Measurements from ENCODE around the gene SMYD2. TPM values are rescaled to one million over a fixed set of nuclear protein-coding genes. Genes with fewer than 3 reads are reported as not detected.

The SMYD2 gene
- total and polyA plus RNA-seq, 2 experiments from 2014 or later = 3.6 to 5.9 TPM

DNA sequence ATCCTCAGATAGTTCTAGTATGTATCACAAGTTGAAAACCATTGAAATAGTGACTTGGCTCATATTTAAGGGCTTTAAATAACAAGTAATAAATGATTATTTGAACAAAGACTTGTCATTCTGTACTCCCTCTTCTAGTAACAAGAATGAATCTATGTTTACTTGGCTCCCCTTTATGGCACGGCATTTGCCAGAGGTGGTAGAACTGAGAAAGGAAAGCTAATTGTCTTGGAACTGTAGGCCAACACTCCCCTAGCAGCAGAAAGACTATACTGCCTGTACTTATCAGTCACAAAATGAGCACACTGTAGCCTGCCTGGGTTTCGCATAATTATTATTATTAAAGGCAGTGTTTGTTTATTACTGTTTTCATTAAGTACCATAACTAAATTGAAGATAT is 29.6 kb upstream of the SMYD2 start:
- DNase-seq (ENCODE audit: low spot score) (no peak), ATAC-seq (no peak)
- no peak overlapping the region for H3K4me3 ChIP-seq
- H3K27ac ChIP-seq (ENCODE audit: low read depth) = no peak overlapping the region
- Mint-ChIP-seq H3K9me3 (peaks cover 6% of the 10 kb centered on the region; the same call in 2 of the 3 replicates), H3K4me3 (no peak overlapping the region), H3K27me3 (ENCODE audit: insufficient read depth, low read depth, poor library complexity) (peaks cover 2% of the 10 kb centered on the region), H3K36me3 (ENCODE audit: low read depth) (no peaks in the 10 kb centered on the region), H3K4me1 (peaks cover 16% of the 10 kb centered on the region), H3K27ac (no peak overlapping the region)
- no peaks in the 10 kb centered on the region for H3K9me2 ChIP-seq (ENCODE audit: insufficient read depth)
- H4K20me1 ChIP-seq (replicated peaks; ENCODE audit: insufficient read depth) = no peaks in the 10 kb centered on the region
- H3K36me3 ChIP-seq (ENCODE audit: insufficient read depth) = no peaks in the 10 kb centered on the region
- no peak overlapping the region for H3K4me2 ChIP-seq
- no peak overlapping the region for H2AFZ ChIP-seq
- H3F3A ChIP-seq (replicated peaks; ENCODE audit: low read depth) = no peaks in the 10 kb centered on the region
- H3K4me1 ChIP-seq (ENCODE audit: insufficient read depth) = peaks cover 14% of the 10 kb centered on the region
- TF ChIP-seq CREB1 (CRISPR knock-in tag; IDR thresholded peaks at IDR 0.05; ENCODE audit: low read depth) = no peak
- TF ChIP-seq ETS1 (IDR thresholded peaks at IDR 0.05) = no peak
- TF ChIP-seq EZH2 (IDR thresholded peaks at IDR 0.05; ENCODE audit: low read depth, unreplicated experiment) = no peak
- TF ChIP-seq POLR2AphosphoS5 (IDR thresholded peaks at IDR 0.05; ENCODE audit: low read depth) = no peak
- TF ChIP-seq CTCF (conservative IDR thresholded peaks at IDR 0.05; ENCODE audit: low read depth in 2 of 2) = no peak
- TF ChIP-seq NANOG (IDR thresholded peaks at IDR 0.05; ENCODE audit: borderline replicate concordance) = no peak
- TF ChIP-seq ZNF331 (CRISPR knock-in tag; IDR thresholded peaks at IDR 0.05; ENCODE audit: low read depth) = no peak
- TF ChIP-seq ZNF114 (CRISPR knock-in tag; IDR thresholded peaks at IDR 0.05) = no peak
- TF ChIP-seq EZH2phosphoT487 (IDR thresholded peaks at IDR 0.05; ENCODE audit: unreplicated experiment) = no peak
- no peak for TF ChIP-seq STAT1 (IDR thresholded peaks at IDR 0.05; ENCODE audit: unreplicated experiment)
- TF ChIP-seq, protein P1, sequence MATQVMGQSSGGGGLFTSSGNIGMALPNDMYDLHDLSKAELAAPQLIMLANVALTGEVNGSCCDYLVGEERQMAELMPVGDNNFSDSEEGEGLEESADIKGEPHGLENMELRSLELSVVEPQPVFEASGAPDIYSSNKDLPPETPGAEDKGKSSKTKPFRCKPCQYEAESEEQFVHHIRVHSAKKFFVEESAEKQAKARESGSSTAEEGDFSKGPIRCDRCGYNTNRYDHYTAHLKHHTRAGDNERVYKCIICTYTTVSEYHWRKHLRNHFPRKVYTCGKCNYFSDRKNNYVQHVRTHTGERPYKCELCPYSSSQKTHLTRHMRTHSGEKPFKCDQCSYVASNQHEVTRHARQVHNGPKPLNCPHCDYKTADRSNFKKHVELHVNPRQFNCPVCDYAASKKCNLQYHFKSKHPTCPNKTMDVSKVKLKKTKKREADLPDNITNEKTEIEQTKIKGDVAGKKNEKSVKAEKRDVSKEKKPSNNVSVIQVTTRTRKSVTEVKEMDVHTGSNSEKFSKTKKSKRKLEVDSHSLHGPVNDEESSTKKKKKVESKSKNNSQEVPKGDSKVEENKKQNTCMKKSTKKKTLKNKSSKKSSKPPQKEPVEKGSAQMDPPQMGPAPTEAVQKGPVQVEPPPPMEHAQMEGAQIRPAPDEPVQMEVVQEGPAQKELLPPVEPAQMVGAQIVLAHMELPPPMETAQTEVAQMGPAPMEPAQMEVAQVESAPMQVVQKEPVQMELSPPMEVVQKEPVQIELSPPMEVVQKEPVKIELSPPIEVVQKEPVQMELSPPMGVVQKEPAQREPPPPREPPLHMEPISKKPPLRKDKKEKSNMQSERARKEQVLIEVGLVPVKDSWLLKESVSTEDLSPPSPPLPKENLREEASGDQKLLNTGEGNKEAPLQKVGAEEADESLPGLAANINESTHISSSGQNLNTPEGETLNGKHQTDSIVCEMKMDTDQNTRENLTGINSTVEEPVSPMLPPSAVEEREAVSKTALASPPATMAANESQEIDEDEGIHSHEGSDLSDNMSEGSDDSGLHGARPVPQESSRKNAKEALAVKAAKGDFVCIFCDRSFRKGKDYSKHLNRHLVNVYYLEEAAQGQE (IDR thresholded peaks at IDR 0.05; ENCODE audit: unreplicated experiment) = no peak
- TF ChIP-seq ZNF462 (CRISPR knock-in tag; IDR thresholded peaks at IDR 0.05) = no peak
- TF ChIP-seq JUNB (IDR thresholded peaks at IDR 0.05; ENCODE audit: unreplicated experiment) = no peak
- no peaks in the 10 kb centered on the region for H3K27me3 ChIP-seq (ENCODE audit: insufficient read depth)
- no peaks in the 10 kb centered on the region for H3K79me2 ChIP-seq (replicated peaks; ENCODE audit: insufficient read depth)

Data from GM23338 (cell line).